WTC11 (cell line): ENCODE data around the gene RHOB. TPM values are rescaled to one million over a fixed set of nuclear protein-coding genes. Genes with fewer than 3 reads are reported as not detected.

Experiments used
- ATAC-seq: fragments of 200-7000 bp; cut with Tn5 transposase; 2 replicates; pipeline ENCODE4 v1.10.0; 2021; ENCODE audit warnings: mild to moderate bottlenecking, moderate library complexity
- CTCF ChIA-PET: fragments of 300-600 bp; sonication (Branson Sonifier 250); formaldehyde crosslinking; loops from one replicate; lab custom pipeline; 2021; ENCODE audit warnings: antibody characterized with exemption; lab: Charles Lee
- POLR2A ChIA-PET: fragments of 350-600 bp; sonication (Branson Sonifier 250); formaldehyde crosslinking; loops from one replicate; lab custom pipeline; 2021; ENCODE audit warnings: antibody characterized with exemption; lab: Charles Lee
- DNase-seq: peaks from one replicate; pipeline ENCODE4 v3.0.0; 2021; ENCODE audit warnings: low spot score
- H3K27ac Mint-ChIP-seq: 2 replicates; pipeline ENCODE4 v1.8.0; 2021; ENCODE audit warnings: mixed read lengths
- H3K27me3 Mint-ChIP-seq: 2 replicates; pipeline ENCODE4 v1.8.0; 2021; ENCODE audit warnings: low read depth, mild to moderate bottlenecking, moderate library complexity, mixed read lengths
- H3K36me3 Mint-ChIP-seq: 2 replicates; pipeline ENCODE4 v1.8.0; 2021; ENCODE audit warnings: mixed read lengths
- H3K4me1 Mint-ChIP-seq: 2 replicates; pipeline ENCODE4 v1.8.0; 2022; ENCODE audit warnings: mixed read lengths
- H3K4me3 Mint-ChIP-seq: 2 replicates; pipeline ENCODE4 v1.8.0; 2021; ENCODE audit warnings: mild to moderate bottlenecking, moderate library complexity, mixed read lengths
- H3K9me3 Mint-ChIP-seq: 2 replicates; pipeline ENCODE4 v1.8.0; 2021; ENCODE audit warnings: mixed read lengths
- CBFB ChIP-seq: sonication (generic); formaldehyde crosslinking; IDR thresholded peaks from 2 replicates; pipeline ENCODE4 v1.8.1; 2022; ENCODE audit warnings: mild to moderate bottlenecking, low read depth, missing genetic modification reagents
- ELF4 ChIP-seq: sonication (generic); formaldehyde crosslinking; IDR thresholded peaks from 2 replicates; pipeline ENCODE4 v1.8.1; 2022; ENCODE audit warnings: low read depth, mild to moderate bottlenecking, moderate library complexity, missing genetic modification reagents
- EMX1 ChIP-seq: fragments of 250-450 bp; sonication (Bioruptor Pico); IDR thresholded peaks from 2 replicates; pipeline ENCODE4 v1.8.0; 2021; ENCODE audit warnings: mild to moderate bottlenecking
- ETV6 ChIP-seq: sonication (generic); formaldehyde crosslinking; IDR thresholded peaks from 2 replicates; pipeline ENCODE4 v1.8.1; 2022; ENCODE audit warnings: mild to moderate bottlenecking, missing genetic modification reagents
- FOXP1 ChIP-seq: sonication (generic); formaldehyde crosslinking; IDR thresholded peaks from 2 replicates; pipeline ENCODE4 v1.8.0; 2022; ENCODE audit warnings: missing genetic modification reagents, mild to moderate bottlenecking, moderate library complexity, borderline replicate concordance
- FOXP4 ChIP-seq: sonication (generic); formaldehyde crosslinking; IDR thresholded peaks from 2 replicates; pipeline ENCODE4 v1.8.0; 2022; ENCODE audit warnings: mild to moderate bottlenecking, missing genetic modification reagents
- GTF2I ChIP-seq: fragments of 250-450 bp; sonication (Bioruptor Pico); conservative IDR thresholded peaks from 2 replicates; pipeline ENCODE4 v1.4.0; 2021; ENCODE audit warnings: mild to moderate bottlenecking
- HMGA2 ChIP-seq: fragments of 250-450 bp; sonication (Bioruptor Pico); IDR thresholded peaks from 2 replicates; pipeline ENCODE4 v1.4.0; 2021; ENCODE audit warnings: mild to moderate bottlenecking, moderate library complexity
- IRF2 ChIP-seq: sonication (generic); formaldehyde crosslinking; IDR thresholded peaks from 2 replicates; pipeline ENCODE4 v1.8.0; 2022; ENCODE audit warnings: low read depth, missing genetic modification reagents, borderline replicate concordance
- JAZF1 ChIP-seq: fragments of 250-450 bp; sonication (Bioruptor Pico); IDR thresholded peaks from 2 replicates; pipeline ENCODE4 v1.9.0; 2021; ENCODE audit warnings: moderate library complexity, mild to moderate bottlenecking, inconsistent platforms
- MYBL2 ChIP-seq: sonication (generic); formaldehyde crosslinking; IDR thresholded peaks from 2 replicates; pipeline ENCODE4 v1.8.1; 2023; ENCODE audit warnings: mild to moderate bottlenecking, moderate library complexity, missing genetic modification reagents
- NR1H2 ChIP-seq: sonication (generic); formaldehyde crosslinking; IDR thresholded peaks from 2 replicates; pipeline ENCODE4 v1.9.0; 2021; ENCODE audit warnings: mild to moderate bottlenecking, moderate library complexity, missing genetic modification reagents
- PRDM15 ChIP-seq: sonication (generic); formaldehyde crosslinking; IDR thresholded peaks from 2 replicates; pipeline ENCODE4 v1.8.0; 2022; ENCODE audit warnings: missing genetic modification reagents
- SP1 ChIP-seq: sonication (generic); formaldehyde crosslinking; conservative IDR thresholded peaks from 2 replicates; pipeline ENCODE4 v1.8.1; 2022; ENCODE audit warnings: missing genetic modification reagents
- ZBTB21 ChIP-seq: sonication (generic); formaldehyde crosslinking; IDR thresholded peaks from 2 replicates; pipeline ENCODE4 v1.8.1; 2023; ENCODE audit warnings: mild to moderate bottlenecking, missing genetic modification reagents, borderline replicate concordance
- ZNF121 ChIP-seq: sonication (generic); formaldehyde crosslinking; IDR thresholded peaks from 2 replicates; pipeline ENCODE4 v1.8.0; 2023; ENCODE audit warnings: missing genetic modification reagents
- ZNF138 ChIP-seq: sonication (generic); formaldehyde crosslinking; conservative IDR thresholded peaks from 2 replicates; pipeline ENCODE4 v1.8.1; 2022; ENCODE audit warnings: mild to moderate bottlenecking, moderate library complexity, missing genetic modification reagents
- ZNF317 ChIP-seq: sonication (generic); formaldehyde crosslinking; IDR thresholded peaks from 2 replicates; pipeline ENCODE4 v1.8.1; 2023; ENCODE audit warnings: low read depth, mild to moderate bottlenecking, moderate library complexity, missing genetic modification reagents, borderline replicate concordance
- ZNF416 ChIP-seq: fragments of 250-450 bp; sonication (Bioruptor Pico); IDR thresholded peaks from 2 replicates; pipeline ENCODE4 v1.9.0; 2021; ENCODE audit warnings: mild to moderate bottlenecking, inconsistent platforms
- ZNF512 ChIP-seq: sonication (generic); formaldehyde crosslinking; IDR thresholded peaks from 2 replicates; pipeline ENCODE4 v1.8.1; 2022; ENCODE audit warnings: missing genetic modification reagents, borderline replicate concordance
- total RNA-seq: library from RNA; stranded (reverse); gene quantifications from 3 replicates; pipeline ENCODE4 v1.2.3, GENCODE V29; 2021
- TF ChIP-seq, protein P1 (sequence below): sonication (generic); formaldehyde crosslinking; IDR thresholded peaks from 2 replicates; pipeline ENCODE4 v1.8.1; 2022; ENCODE audit warnings: low read depth, missing genetic modification reagents, borderline replicate concordance
- TF ChIP-seq, protein P2 (sequence below): fragments of 250-450 bp; sonication (Bioruptor Pico); IDR thresholded peaks from 2 replicates; pipeline ENCODE4 v2.1.2; 2022; ENCODE audit warnings: mild to moderate bottlenecking, moderate library complexity
- TF ChIP-seq, protein P3 (sequence below): sonication (generic); formaldehyde crosslinking; IDR thresholded peaks from 2 replicates; pipeline ENCODE4 v1.8.1; 2022; ENCODE audit warnings: low read depth, mild to moderate bottlenecking, moderate library complexity, missing genetic modification reagents, borderline replicate concordance

The RHOB gene
- total RNA-seq, 1 experiment from 2014 or later, result 20.4 TPM

GRCh38 chr2:20424300-20425290, 22.3 kb upstream of the RHOB start:
- Mint-ChIP-seq H3K4me3 (no peak overlapping the region), H3K36me3 (no peaks in the 10 kb centered on the region), H3K27me3 (no peaks in the 10 kb centered on the region), H3K9me3 (no peaks in the 10 kb centered on the region), H3K27ac (no peak overlapping the region), H3K4me1 (peaks cover 9% of the 10 kb centered on the region)
- POLR2A ChIA-PET, result interaction anchor here (4.0 kb wide), 1 partner anchor 22 kb away, joined by 19 read pairs; the partner anchor contains the start of gene RHOB
- no peak for DNase-seq
- TF ChIP-seq ZNF121, result no peak
- TF ChIP-seq CBFB (CRISPR knock-in tag), result no peak
- no peak for TF ChIP-seq ZNF138 (CRISPR knock-in tag)
- TF ChIP-seq ZNF317, result no peak
- CTCF ChIA-PET, result interaction anchor here (0.5 to 7.0 kb wide), 10 partner anchors 14 to 237 kb away, joined by 3 to 99 read pairs (median 6); partner anchors contain the start of gene HS1BP3
- no peak for ATAC-seq

GRCh38 chr2:20425371-20425881, 21.4 kb upstream of the RHOB start:
- Mint-ChIP-seq H3K27me3 (no peaks in the 10 kb centered on the region), H3K27ac (no peak overlapping the region), H3K4me1 (peaks cover 9% of the 10 kb centered on the region), H3K36me3 (no peaks in the 10 kb centered on the region), H3K4me3 (no peak overlapping the region), H3K9me3 (no peaks in the 10 kb centered on the region)
- DNase-seq (no peak), ATAC-seq (no peak)
- CTCF ChIA-PET, result interaction anchor here (0.6 to 7.0 kb wide), 3 partner anchors 10 to 217 kb away, joined by 3 to 99 read pairs (median 6); no protein-coding TSS in a partner anchor
- POLR2A ChIA-PET, result no interaction called here
- TF ChIP-seq FOXP1 (CRISPR knock-in tag) (no peak), ZNF416 (no peak), MYBL2 (CRISPR knock-in tag) (no peak), ETV6 (no peak), NR1H2 (CRISPR knock-in tag) (no peak), SP1 (CRISPR knock-in tag) (no peak), FOXP4 (CRISPR knock-in tag) (no peak), ELF4 (CRISPR knock-in tag) (no peak), IRF2 (CRISPR knock-in tag) (no peak), ZNF512 (CRISPR knock-in tag) (no peak), PRDM15 (CRISPR knock-in tag) (no peak), EMX1 (no peak), ZBTB21 (CRISPR knock-in tag) (no peak), GTF2I (CRISPR knock-in tag) (no peak), HMGA2 (CRISPR knock-in tag) (no peak), JAZF1 (CRISPR knock-in tag) (no peak)
- TF ChIP-seq, protein P1, sequence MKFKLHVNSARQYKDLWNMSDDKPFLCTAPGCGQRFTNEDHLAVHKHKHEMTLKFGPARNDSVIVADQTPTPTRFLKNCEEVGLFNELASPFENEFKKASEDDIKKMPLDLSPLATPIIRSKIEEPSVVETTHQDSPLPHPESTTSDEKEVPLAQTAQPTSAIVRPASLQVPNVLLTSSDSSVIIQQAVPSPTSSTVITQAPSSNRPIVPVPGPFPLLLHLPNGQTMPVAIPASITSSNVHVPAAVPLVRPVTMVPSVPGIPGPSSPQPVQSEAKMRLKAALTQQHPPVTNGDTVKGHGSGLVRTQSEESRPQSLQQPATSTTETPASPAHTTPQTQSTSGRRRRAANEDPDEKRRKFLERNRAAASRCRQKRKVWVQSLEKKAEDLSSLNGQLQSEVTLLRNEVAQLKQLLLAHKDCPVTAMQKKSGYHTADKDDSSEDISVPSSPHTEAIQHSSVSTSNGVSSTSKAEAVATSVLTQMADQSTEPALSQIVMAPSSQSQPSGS (CRISPR knock-in tag), result no peak
- TF ChIP-seq, protein P2, sequence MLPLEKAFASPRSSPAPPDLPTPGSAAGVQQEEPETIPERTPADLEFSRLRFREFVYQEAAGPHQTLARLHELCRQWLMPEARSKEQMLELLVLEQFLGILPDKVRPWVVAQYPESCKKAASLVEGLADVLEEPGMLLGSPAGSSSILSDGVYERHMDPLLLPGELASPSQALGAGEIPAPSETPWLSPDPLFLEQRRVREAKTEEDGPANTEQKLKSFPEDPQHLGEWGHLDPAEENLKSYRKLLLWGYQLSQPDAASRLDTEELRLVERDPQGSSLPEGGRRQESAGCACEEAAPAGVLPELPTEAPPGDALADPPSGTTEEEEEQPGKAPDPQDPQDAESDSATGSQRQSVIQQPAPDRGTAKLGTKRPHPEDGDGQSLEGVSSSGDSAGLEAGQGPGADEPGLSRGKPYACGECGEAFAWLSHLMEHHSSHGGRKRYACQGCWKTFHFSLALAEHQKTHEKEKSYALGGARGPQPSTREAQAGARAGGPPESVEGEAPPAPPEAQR, result no peak
- TF ChIP-seq, protein P3, sequence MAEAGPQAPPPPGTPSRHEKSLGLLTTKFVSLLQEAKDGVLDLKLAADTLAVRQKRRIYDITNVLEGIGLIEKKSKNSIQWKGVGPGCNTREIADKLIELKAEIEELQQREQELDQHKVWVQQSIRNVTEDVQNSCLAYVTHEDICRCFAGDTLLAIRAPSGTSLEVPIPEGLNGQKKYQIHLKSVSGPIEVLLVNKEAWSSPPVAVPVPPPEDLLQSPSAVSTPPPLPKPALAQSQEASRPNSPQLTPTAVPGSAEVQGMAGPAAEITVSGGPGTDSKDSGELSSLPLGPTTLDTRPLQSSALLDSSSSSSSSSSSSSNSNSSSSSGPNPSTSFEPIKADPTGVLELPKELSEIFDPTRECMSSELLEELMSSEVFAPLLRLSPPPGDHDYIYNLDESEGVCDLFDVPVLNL, result no peak
